ENCODE measurements around the gene CLC. TPM values are rescaled to one million over a fixed set of nuclear protein-coding genes. Genes with fewer than 3 reads are reported as not detected.
"Not testable (repeated sequence)": the region's sequence is repeated elsewhere in the genome, so short reads cannot be mapped to it uniquely, and the experiment has no call there.

CLC gene
- total RNA-seq, 1 donor from 2014 or later: not detected

DNA sequence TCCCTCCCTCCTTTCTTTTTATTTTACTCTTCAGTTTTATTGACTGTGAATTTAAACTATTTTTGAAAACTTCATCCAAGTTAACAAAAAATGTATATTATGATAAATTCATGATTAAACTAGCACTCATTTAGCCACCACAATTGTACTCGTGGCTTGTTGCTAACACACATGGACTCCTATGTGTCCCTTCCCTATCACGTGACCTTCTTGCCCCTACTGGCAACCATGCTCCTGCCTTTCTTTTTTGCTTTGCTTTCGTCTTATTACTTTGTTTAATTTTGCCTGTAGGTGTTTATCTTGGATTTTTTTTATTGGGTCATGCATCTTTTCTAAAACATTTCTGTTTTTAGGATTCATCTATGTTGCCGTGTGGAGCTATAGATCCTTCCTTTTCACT is 8.2 kb downstream of the CLC start:
- DNase-seq (ENCODE audit: low read depth in 2 of 2): no peak

- DNase-seq (ENCODE audit: low read depth in 2 of 2): no peak
Observed at GRCh38 chr19:39728040-39728439, 9.8 kb downstream of the CLC start.

GRCh38 chr19:39727070-39727800 is 10.6 kb downstream of the CLC start:
- DNase-seq (ENCODE audit: low read depth in 2 of 2): no peak

DNA sequence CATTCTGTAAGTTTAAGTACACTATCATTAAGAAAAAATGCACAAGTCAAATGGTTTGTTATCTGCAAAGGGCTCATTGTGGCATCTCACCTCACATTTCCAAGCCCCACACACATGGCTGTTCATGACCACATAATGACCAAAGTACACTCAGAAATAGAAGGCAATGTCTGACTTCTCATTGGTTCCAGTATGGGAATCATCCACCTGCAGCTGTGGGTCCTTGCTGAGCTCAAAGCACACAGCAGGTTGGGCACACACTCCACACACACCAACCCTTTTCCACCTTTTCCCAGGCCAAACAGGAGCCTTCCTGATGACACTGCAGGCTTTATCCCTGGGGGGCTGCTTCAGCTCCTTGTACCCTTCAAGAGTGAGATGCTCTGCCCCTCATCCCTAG is 11.8 kb downstream of the CLC start:
- no peak for DNase-seq (ENCODE audit: low read depth in 2 of 2)

DNA sequence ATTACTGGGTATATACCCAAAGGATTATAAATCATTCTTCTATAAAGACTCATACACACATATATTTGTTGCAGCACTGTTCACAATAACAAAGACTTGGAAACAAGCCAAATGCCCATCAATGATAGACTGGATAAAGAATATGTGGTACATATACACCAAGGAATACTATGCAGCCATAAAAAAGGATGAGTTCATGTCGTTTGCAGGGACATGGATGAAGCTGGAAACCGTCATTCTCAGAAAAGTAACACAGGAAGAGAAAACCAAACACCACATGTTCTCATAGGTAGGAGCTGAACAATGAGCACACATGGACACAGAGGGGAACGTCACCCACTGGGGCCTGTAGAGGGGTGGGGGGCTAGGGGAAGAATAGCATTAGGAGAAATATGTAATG is 17.7 kb downstream of the CLC start:
- not testable (repeated sequence) for DNase-seq (ENCODE audit: low read depth in 2 of 2)

- no peak for DNase-seq (ENCODE audit: low read depth in 2 of 2)
Observed at GRCh38 chr19:39710333-39710890, 27.4 kb downstream of the CLC start.

GRCh38 chr19:39709026-39709872 is 28.6 kb downstream of the CLC start:
- DNase-seq (ENCODE audit: low read depth in 2 of 2): no peak

DNA sequence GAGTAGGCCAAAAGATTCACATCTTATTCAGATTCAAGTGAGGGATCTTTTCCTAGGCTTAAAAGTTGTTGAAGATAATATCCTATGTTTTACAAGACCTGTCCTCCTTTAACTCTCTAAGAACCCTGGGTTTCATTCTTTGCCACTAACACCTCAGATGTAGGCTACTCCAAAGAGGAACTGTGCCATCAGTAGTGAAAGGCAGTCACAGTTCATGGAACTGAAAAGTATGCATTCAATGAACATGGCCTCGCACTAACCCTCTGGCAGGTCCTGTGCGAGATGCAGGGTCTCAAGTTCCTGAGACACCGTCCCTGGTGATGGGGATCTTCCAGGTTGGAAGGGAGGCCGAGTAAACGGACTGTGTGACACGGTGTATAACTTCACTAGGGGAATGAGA is 29.2 kb downstream of the CLC start:
- DNase-seq (ENCODE audit: low read depth in 2 of 2): no peak

DNA sequence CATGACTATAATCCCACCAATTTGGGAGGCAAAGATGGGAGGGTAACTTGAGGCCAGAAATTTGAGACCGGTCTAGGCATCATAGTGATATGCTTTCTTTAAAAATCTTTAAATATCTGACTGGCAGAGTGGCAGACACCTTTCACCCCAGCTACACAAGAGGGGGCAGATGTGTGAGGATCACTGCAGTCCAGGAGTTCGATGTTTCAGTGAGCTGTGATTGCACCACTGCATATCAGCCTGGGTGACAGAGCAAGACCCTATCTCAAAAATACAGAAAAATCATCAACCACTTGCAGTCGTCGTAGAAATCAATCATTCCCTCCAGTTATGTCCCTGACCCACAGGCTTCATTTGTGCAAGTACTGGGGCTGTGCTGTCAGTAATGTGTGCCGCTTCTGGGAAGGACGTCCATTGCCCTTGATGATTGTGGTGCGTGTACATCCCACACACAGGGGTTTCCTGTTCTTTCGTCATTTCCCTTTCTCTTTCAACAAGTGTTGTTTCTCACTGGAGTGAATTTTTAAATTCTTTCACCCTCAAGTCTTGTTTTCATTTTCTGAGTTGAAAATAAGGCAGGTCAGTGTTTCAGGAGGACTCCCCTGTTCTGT is 32.1 kb downstream of the CLC start:
- no peak for DNase-seq (ENCODE audit: low read depth in 2 of 2)

- no peak for DNase-seq (ENCODE audit: low read depth in 2 of 2)
Observed at GRCh38 chr19:39704181-39705044, 33.4 kb downstream of the CLC start, which contains the start of gene LGALS14. Gene LGALS14, plus strand, starts transcription at chr19:39704481. Its CDS starts 48 bp downstream, at chr19:39704529.

- DNase-seq (ENCODE audit: low read depth in 2 of 2): no peak
Observed at GRCh38 chr19:39701291-39701690, 36.5 kb downstream of the CLC start.

DNA sequence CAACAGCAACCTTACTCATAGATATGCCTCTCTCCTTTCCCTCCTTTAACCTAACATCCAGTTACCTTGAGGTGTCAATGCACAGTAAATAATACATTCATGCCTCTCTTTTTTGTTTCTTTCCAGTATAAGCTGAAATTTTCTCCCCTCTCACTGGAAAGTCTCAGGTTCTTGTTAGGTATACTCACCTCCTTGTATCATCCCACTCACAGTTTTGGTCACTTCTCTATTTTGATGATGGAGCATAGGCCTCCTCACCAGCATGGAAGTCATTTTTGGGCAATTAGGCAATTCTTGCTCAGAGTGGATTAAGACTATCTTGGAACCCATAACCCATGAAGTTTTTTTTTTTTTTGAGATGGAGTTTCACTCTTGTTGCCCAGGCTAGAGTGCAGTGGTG is 39.3 kb downstream of the CLC start:
- no peak for DNase-seq (ENCODE audit: low read depth in 2 of 2)

- DNase-seq (ENCODE audit: low read depth in 2 of 2): no peak
Observed at GRCh38 chr19:39696387-39696786, 41.4 kb downstream of the CLC start.

GRCh38 chr19:39695759-39696158 is 42.1 kb downstream of the CLC start:
- no peak for DNase-seq (ENCODE audit: low read depth in 2 of 2)

GRCh38 chr19:39692822-39693221 is 45.0 kb downstream of the CLC start:
- no peak for DNase-seq (ENCODE audit: low read depth in 2 of 2)

DNA sequence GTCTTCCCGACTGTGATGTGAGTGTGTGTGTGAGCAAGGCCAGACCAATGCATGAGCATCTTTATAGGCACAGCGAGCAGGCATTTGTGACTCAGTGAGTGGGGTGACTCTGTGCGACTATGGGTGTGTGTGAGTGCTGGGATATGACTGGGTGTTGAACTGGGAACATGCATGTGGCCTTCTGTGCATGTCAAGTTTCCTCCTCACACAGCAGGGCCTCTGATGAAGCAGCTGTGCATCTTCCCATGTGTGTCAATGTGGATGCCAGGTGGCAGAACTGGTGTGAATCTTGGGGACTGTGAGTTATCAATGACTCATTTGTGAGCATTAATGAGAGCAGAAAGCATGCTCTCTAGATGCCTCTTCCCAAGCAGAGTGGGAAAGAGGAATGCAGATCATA is 45.7 kb downstream of the CLC start:
- DNase-seq (ENCODE audit: low read depth in 2 of 2): no peak

DNA sequence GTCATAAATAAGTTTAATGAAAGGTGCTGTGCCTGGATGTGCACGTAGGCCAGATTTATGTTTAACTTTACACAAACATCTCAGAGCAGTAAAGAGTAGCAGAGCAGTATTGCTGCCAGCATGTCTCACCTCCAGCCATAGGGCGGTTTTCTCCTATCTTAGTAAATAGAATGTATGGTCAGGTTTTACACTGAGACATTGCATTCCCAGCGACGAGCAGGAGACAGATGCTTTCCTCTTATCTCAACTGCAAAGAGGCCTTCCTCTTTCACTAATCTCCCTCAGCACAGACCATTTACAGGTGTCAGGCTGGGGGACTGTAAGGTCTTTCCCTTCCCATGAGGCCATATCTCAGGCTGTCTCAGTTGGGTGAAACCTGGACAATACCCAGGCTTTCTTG is 49.2 kb downstream of the CLC start:
- not testable (repeated sequence) for DNase-seq (ENCODE audit: low read depth in 2 of 2)

- no peak for DNase-seq (ENCODE audit: low read depth in 2 of 2)
Observed at GRCh38 chr19:39686739-39687138, 51.1 kb downstream of the CLC start.

- no peak for DNase-seq (ENCODE audit: low read depth in 2 of 2)
Observed at GRCh38 chr19:39684267-39684666, 53.6 kb downstream of the CLC start.

- no peak for DNase-seq (ENCODE audit: low read depth in 2 of 2)
Observed at GRCh38 chr19:39681416-39681815, 56.4 kb downstream of the CLC start.
